ACC112 (cell line): Measurements from ENCODE around the gene S100A3.
"Not testable (repeated sequence)": the region's sequence is repeated elsewhere in the genome, so short reads cannot be mapped to it uniquely, and the experiment has no call there.

Experiments used
- H2AFZ ChIP-seq: fragments of 200-600 bp; sonication (generic); one replicate; pipeline ENCODE4 v1.6.0; 2017; ENCODE audit warnings: antibody characterized with exemption, low read length; ENCODE audit not compliant: unreplicated experiment
- H3K27ac ChIP-seq: fragments of 200-600 bp; sonication (generic); 2 replicates; pipeline ENCODE4 v1.5.1; 2014; ENCODE audit warnings: low read depth, mild to moderate bottlenecking, antibody characterized with exemption, low read length, moderate library complexity
- H3K27me3 ChIP-seq: fragments of 200-600 bp; sonication (generic); 2 replicates; pipeline ENCODE4 v1.6.1; 2014; ENCODE audit warnings: mild to moderate bottlenecking, antibody characterized with exemption, low read length, moderate library complexity, mixed read lengths; ENCODE audit not compliant: insufficient read depth
- H3K36me3 ChIP-seq: fragments of 200-600 bp; sonication (generic); 2 replicates; pipeline ENCODE4 v1.6.1; 2016; ENCODE audit warnings: mild to moderate bottlenecking, antibody characterized with exemption, low read length, moderate library complexity, mixed read lengths; ENCODE audit not compliant: insufficient read depth
- H3K4me1 ChIP-seq: fragments of 200-600 bp; sonication (generic); one replicate; pipeline ENCODE4 v1.6.1; 2016; ENCODE audit warnings: low read length, mixed read lengths; ENCODE audit not compliant: insufficient read depth, unreplicated experiment, control insufficient read depth
- H3K4me3 ChIP-seq: fragments of 200-600 bp; sonication (generic); 2 replicates; pipeline ENCODE4 v1.5.1; 2014; ENCODE audit warnings: mild to moderate bottlenecking, low read depth, low read length
- H3K79me2 ChIP-seq: fragments of 200-600 bp; sonication (generic); one replicate; pipeline ENCODE4 v1.6.0; 2016; ENCODE audit warnings: low read length; ENCODE audit not compliant: control insufficient read depth, unreplicated experiment, insufficient read depth

The S100A3 gene

GRCh38 chr1:153522353-153523048 lies 26.6 kb downstream of the S100A3 start:
- not testable (repeated sequence) for H2AFZ ChIP-seq, H3K27me3 ChIP-seq, H3K4me3 ChIP-seq, H3K36me3 ChIP-seq, H3K27ac ChIP-seq, H3K79me2 ChIP-seq, H3K4me1 ChIP-seq

- H3K36me3 ChIP-seq, H2AFZ ChIP-seq, H3K79me2 ChIP-seq, H3K27ac ChIP-seq, H3K4me1 ChIP-seq, H3K4me3 ChIP-seq, H3K27me3 ChIP-seq: not testable (repeated sequence)
Measured at GRCh38 chr1:153521808-153522207, 27.2 kb downstream of the S100A3 start.

- Histone ChIP-seq H3K27ac (no peak overlapping the region), H3K27me3 (no peaks in the 10 kb centered on the region), H2AFZ (no peak overlapping the region), H3K4me3 (no peak overlapping the region), H3K36me3 (no peaks in the 10 kb centered on the region), H3K79me2 (no peaks in the 10 kb centered on the region), H3K4me1 (no peaks in the 10 kb centered on the region)
Measured at GRCh38 chr1:153520818-153521476, 28.1 kb downstream of the S100A3 start.

GRCh38 chr1:153520137-153520691 lies 28.8 kb downstream of the S100A3 start:
- H3K4me3 ChIP-seq, H3K4me1 ChIP-seq, H3K27ac ChIP-seq, H3K36me3 ChIP-seq, H2AFZ ChIP-seq, H3K79me2 ChIP-seq, H3K27me3 ChIP-seq: not testable (repeated sequence)

- H3K79me2 ChIP-seq = no peaks in the 10 kb centered on the region
- H3K36me3 ChIP-seq = no peaks in the 10 kb centered on the region
- no peaks in the 10 kb centered on the region for H3K27me3 ChIP-seq
- no peak overlapping the region for H3K27ac ChIP-seq
- H3K4me1 ChIP-seq = no peaks in the 10 kb centered on the region
- no peak overlapping the region for H2AFZ ChIP-seq
- no peak overlapping the region for H3K4me3 ChIP-seq
Measured at GRCh38 chr1:153519242-153519641, 29.8 kb downstream of the S100A3 start.

GRCh38 chr1:153515504-153516394 lies 33.3 kb downstream of the S100A3 start:
- no peaks in the 10 kb centered on the region for H3K4me1 ChIP-seq
- no peaks in the 10 kb centered on the region for H3K79me2 ChIP-seq
- no peak overlapping the region for H3K27ac ChIP-seq
- no peaks in the 10 kb centered on the region for H3K27me3 ChIP-seq
- H3K4me3 ChIP-seq = no peak overlapping the region
- no peak overlapping the region for H2AFZ ChIP-seq
- H3K36me3 ChIP-seq = no peaks in the 10 kb centered on the region

- H3K4me3 ChIP-seq = no peak overlapping the region
- H3K4me1 ChIP-seq = no peaks in the 10 kb centered on the region
- no peaks in the 10 kb centered on the region for H3K36me3 ChIP-seq
- no peak overlapping the region for H2AFZ ChIP-seq
- no peaks in the 10 kb centered on the region for H3K79me2 ChIP-seq
- no peaks in the 10 kb centered on the region for H3K27me3 ChIP-seq
- no peak overlapping the region for H3K27ac ChIP-seq
Measured at GRCh38 chr1:153513666-153514065, 35.4 kb downstream of the S100A3 start.

GRCh38 chr1:153513023-153513422 lies 36.0 kb downstream of the S100A3 start:
- Histone ChIP-seq H3K27ac (no peak overlapping the region), H3K4me3 (no peak overlapping the region), H3K4me1 (peaks cover 3% of the 10 kb centered on the region), H3K27me3 (no peaks in the 10 kb centered on the region), H3K79me2 (no peaks in the 10 kb centered on the region), H2AFZ (no peak overlapping the region), H3K36me3 (no peaks in the 10 kb centered on the region)

GRCh38 chr1:153510984-153511410 lies 38.1 kb downstream of the S100A3 start:
- peak overlapping the region; percentile 83 for H2AFZ ChIP-seq
- H3K4me3 ChIP-seq = no peak overlapping the region
- no peaks in the 10 kb centered on the region for H3K79me2 ChIP-seq
- H3K27me3 ChIP-seq = no peaks in the 10 kb centered on the region
- H3K36me3 ChIP-seq = no peaks in the 10 kb centered on the region
- 0 out of 2 replicates have a peak overlapping the region, but pooled peaks have one; percentile 8 for H3K27ac ChIP-seq
- H3K4me1 ChIP-seq = peaks cover 23% of the 10 kb centered on the region

GRCh38 chr1:153509729-153510354 lies 39.2 kb downstream of the S100A3 start:
- Histone ChIP-seq H3K27me3 (no peaks in the 10 kb centered on the region), H3K27ac (no peak overlapping the region), H3K79me2 (no peaks in the 10 kb centered on the region), H3K36me3 (no peaks in the 10 kb centered on the region), H3K4me1 (peaks cover 29% of the 10 kb centered on the region), H3K4me3 (no peak overlapping the region), H2AFZ (no peak overlapping the region)
